ENCODE measurements around the gene NR2F2. TPM values are rescaled to one million over a fixed set of nuclear protein-coding genes. Genes with fewer than 3 reads are reported as not detected.

Gene NR2F2
- total and polyA plus RNA-seq, 2 of the 13 experiments (the other 11 are each of a cell fraction or from before 2014, with no cell fraction given): 3.5 to 4.7 TPM

DNA sequence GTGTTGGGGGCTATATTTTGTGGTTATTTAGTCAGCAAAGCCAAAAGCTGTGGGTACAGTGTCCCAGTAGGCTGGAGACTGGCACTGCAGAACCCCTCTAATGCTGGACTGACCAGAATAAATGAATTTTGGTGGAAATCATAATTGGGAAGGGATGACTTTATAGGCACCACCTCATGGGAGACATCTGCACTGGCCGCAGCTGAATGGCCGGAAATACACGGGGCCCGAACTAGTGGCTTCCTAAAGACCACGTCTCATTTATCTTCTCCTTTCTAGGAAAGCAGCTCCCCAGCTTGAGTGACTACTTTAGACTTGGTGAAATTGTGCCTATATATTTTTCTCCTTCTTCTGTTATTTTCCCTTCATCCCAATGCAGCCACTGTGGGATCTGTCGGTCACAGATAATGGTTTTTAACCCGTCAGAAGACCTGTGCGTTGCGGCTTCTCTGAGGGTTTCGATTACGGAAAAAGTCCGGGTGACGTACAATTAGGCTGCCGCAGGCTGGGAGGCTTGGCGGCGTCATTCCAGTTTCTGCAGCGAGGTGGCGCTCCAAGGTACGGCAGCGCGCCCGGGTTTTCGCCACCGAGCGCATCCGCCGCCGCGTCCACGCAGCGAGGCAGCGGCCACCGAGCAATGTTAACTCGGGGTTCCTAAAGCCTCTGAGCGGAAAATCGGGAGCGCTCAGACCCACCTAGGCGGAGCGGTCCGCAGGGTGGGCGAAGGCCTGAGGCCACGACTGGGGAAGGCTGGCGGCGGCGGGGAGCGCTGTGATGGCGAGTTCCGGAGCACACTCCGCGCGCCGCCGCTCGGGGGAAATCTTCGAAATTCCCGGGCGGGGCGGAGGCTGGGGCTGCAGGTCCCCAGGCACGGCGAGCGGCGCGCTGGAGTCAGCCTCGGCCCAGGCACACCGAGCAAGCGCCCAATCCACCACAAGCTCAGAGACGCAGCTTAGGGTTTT lies 26.3 kb downstream of the NR2F2 start (continued):
- TF ChIP-seq ZNF3 (CRISPR knock-in tag; IDR thresholded peaks at IDR 0.05) (no peak), ZMYM4 (CRISPR knock-in tag; IDR thresholded peaks at IDR 0.05) (peak; percentile 77), ZNF367 (CRISPR knock-in tag; IDR thresholded peaks at IDR 0.05; ENCODE audit: borderline replicate concordance) (no peak), SNAI1 (CRISPR knock-in tag; IDR thresholded peaks at IDR 0.05; ENCODE audit: borderline replicate concordance) (no peak), SETDB1 (CRISPR knock-in tag; IDR thresholded peaks at IDR 0.05; ENCODE audit: borderline replicate concordance) (no peak), ISX (CRISPR knock-in tag; conservative IDR thresholded peaks at IDR 0.05) (no peak), HDAC6 (IDR thresholded peaks at IDR 0.05; ENCODE audit: low read depth, low read length) (no peak), ZNF468 (CRISPR knock-in tag; IDR thresholded peaks at IDR 0.05) (no peak), SMAD9 (CRISPR knock-in tag; IDR thresholded peaks at IDR 0.05) (no peak), RAD51 (IDR thresholded peaks at IDR 0.05; ENCODE audit: borderline replicate concordance) (no peak), ZBTB42 (CRISPR knock-in tag; IDR thresholded peaks at IDR 0.05) (0 out of 2 replicates have a peak, but pooled peaks have one; percentile 58), GATAD2A (CRISPR knock-in tag; IDR thresholded peaks at IDR 0.05) (0 out of 2 replicates have a peak, but pooled peaks have one; percentile 40), GABPA (IDR thresholded peaks at IDR 0.05; ENCODE audit: low read depth, low read length) (no peak), GABPA (CRISPR knock-in tag; IDR thresholded peaks at IDR 0.05; ENCODE audit: low read depth) (no peak), RCOR2 (CRISPR knock-in tag; IDR thresholded peaks at IDR 0.05) (no peak), NFKBIZ (CRISPR knock-in tag; IDR thresholded peaks at IDR 0.05) (0 out of 2 replicates have a peak, but pooled peaks have one; percentile 38), MEF2D (CRISPR knock-in tag; IDR thresholded peaks at IDR 0.05) (0 out of 2 replicates have a peak, but pooled peaks have one; percentile 26), KDM2A (CRISPR knock-in tag; IDR thresholded peaks at IDR 0.05; ENCODE audit: borderline replicate concordance, low read depth) (peak; percentile 95), SRY (CRISPR knock-in tag; IDR thresholded peaks at IDR 0.05) (no peak)
- TF ChIP-seq, protein P1, sequence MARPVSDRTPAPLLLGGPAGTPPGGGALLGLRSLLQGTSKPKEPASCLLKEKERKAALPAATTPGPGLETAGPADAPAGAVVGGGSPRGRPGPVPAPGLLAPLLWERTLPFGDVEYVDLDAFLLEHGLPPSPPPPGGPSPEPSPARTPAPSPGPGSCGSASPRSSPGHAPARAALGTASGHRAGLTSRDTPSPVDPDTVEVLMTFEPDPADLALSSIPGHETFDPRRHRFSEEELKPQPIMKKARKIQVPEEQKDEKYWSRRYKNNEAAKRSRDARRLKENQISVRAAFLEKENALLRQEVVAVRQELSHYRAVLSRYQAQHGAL (CRISPR knock-in tag; IDR thresholded peaks at IDR 0.05; ENCODE audit: not compliant biosample characterization): no peak
- TF ChIP-seq, protein P2, sequence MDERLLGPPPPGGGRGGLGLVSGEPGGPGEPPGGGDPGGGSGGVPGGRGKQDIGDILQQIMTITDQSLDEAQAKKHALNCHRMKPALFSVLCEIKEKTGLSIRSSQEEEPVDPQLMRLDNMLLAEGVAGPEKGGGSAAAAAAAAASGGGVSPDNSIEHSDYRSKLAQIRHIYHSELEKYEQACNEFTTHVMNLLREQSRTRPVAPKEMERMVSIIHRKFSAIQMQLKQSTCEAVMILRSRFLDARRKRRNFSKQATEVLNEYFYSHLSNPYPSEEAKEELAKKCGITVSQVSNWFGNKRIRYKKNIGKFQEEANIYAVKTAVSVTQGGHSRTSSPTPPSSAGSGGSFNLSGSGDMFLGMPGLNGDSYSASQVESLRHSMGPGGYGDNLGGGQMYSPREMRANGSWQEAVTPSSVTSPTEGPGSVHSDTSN (CRISPR knock-in tag; IDR thresholded peaks at IDR 0.05): no peak
- TF ChIP-seq, protein P3, sequence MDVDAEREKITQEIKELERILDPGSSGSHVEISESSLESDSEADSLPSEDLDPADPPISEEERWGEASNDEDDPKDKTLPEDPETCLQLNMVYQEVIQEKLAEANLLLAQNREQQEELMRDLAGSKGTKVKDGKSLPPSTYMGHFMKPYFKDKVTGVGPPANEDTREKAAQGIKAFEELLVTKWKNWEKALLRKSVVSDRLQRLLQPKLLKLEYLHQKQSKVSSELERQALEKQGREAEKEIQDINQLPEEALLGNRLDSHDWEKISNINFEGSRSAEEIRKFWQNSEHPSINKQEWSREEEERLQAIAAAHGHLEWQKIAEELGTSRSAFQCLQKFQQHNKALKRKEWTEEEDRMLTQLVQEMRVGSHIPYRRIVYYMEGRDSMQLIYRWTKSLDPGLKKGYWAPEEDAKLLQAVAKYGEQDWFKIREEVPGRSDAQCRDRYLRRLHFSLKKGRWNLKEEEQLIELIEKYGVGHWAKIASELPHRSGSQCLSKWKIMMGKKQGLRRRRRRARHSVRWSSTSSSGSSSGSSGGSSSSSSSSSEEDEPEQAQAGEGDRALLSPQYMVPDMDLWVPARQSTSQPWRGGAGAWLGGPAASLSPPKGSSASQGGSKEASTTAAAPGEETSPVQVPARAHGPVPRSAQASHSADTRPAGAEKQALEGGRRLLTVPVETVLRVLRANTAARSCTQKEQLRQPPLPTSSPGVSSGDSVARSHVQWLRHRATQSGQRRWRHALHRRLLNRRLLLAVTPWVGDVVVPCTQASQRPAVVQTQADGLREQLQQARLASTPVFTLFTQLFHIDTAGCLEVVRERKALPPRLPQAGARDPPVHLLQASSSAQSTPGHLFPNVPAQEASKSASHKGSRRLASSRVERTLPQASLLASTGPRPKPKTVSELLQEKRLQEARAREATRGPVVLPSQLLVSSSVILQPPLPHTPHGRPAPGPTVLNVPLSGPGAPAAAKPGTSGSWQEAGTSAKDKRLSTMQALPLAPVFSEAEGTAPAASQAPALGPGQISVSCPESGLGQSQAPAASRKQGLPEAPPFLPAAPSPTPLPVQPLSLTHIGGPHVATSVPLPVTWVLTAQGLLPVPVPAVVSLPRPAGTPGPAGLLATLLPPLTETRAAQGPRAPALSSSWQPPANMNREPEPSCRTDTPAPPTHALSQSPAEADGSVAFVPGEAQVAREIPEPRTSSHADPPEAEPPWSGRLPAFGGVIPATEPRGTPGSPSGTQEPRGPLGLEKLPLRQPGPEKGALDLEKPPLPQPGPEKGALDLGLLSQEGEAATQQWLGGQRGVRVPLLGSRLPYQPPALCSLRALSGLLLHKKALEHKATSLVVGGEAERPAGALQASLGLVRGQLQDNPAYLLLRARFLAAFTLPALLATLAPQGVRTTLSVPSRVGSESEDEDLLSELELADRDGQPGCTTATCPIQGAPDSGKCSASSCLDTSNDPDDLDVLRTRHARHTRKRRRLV (CRISPR knock-in tag; IDR thresholded peaks at IDR 0.05): 0 out of 2 replicates have a peak, but pooled peaks have one; percentile 41
- TF ChIP-seq, protein P4, sequence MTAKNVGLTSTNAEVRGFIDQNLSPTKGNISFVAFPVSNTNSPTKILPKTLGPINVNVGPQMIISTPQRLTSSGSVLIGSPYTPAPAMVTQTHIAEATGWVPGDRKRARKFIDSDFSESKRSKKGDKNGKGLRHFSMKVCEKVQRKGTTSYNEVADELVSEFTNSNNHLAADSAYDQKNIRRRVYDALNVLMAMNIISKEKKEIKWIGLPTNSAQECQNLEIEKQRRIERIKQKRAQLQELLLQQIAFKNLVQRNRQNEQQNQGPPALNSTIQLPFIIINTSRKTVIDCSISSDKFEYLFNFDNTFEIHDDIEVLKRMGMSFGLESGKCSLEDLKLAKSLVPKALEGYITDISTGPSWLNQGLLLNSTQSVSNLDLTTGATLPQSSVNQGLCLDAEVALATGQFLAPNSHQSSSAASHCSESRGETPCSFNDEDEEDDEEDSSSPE (CRISPR knock-in tag; IDR thresholded peaks at IDR 0.05): peak; percentile 64; the same call in 1 of the 2 replicates
